Stimulated activated naive CD4-positive, alpha-beta T cell treated with Interleukin-2 at 50 U/mL for 16 hours (primary cell): ENCODE measurements around the gene ARAP2.

ENCODE experiments used
- DNase-seq: peaks from one replicate; lab custom pipeline; 2025; lab: John Stamatoyannopoulos, UW

ARAP2 gene

GRCh38 chr4:36180206-36180605 lies 64.1 kb downstream of the ARAP2 start:
- no peak for DNase-seq

GRCh38 chr4:36178484-36178883 lies 65.8 kb downstream of the ARAP2 start:
- no peak for DNase-seq

- no peak for DNase-seq
Observed at GRCh38 chr4:36177946-36178345, 66.4 kb downstream of the ARAP2 start.

- no peak for DNase-seq
Observed at GRCh38 chr4:36174570-36174969, 69.7 kb downstream of the ARAP2 start.

GRCh38 chr4:36173905-36174304 lies 70.4 kb downstream of the ARAP2 start:
- DNase-seq: no peak

- DNase-seq: no peak
Observed at GRCh38 chr4:36172656-36173055, 71.7 kb downstream of the ARAP2 start.

- DNase-seq: no peak
Observed at GRCh38 chr4:36168127-36168878, 76.0 kb downstream of the ARAP2 start.

- DNase-seq: no peak
Observed at GRCh38 chr4:36165631-36166005, 78.7 kb downstream of the ARAP2 start.

GRCh38 chr4:36164900-36165630 lies 79.2 kb downstream of the ARAP2 start:
- no peak for DNase-seq

GRCh38 chr4:36163198-36163597 lies 81.1 kb downstream of the ARAP2 start:
- DNase-seq: no peak

- DNase-seq: no peak
Observed at GRCh38 chr4:36159208-36159607, 85.1 kb downstream of the ARAP2 start.

GRCh38 chr4:36152735-36153134 lies 91.6 kb downstream of the ARAP2 start:
- DNase-seq: no peak

GRCh38 chr4:36142504-36142903 lies 101.8 kb downstream of the ARAP2 start:
- DNase-seq: no peak

- no peak for DNase-seq
Observed at GRCh38 chr4:36141186-36141585, 103.1 kb downstream of the ARAP2 start.

GRCh38 chr4:36140421-36140820 lies 103.9 kb downstream of the ARAP2 start:
- DNase-seq: no peak

- no peak for DNase-seq
Observed at GRCh38 chr4:36138220-36138619, 106.1 kb downstream of the ARAP2 start.

- no peak for DNase-seq
Observed at GRCh38 chr4:36137336-36137735, 107.0 kb downstream of the ARAP2 start.

GRCh38 chr4:36133658-36134057 lies 110.7 kb downstream of the ARAP2 start:
- DNase-seq: no peak

- DNase-seq: no peak
Observed at GRCh38 chr4:36133086-36133485, 111.2 kb downstream of the ARAP2 start.

GRCh38 chr4:36130641-36131040 lies 113.7 kb downstream of the ARAP2 start:
- no peak for DNase-seq

GRCh38 chr4:36128689-36129088 lies 115.6 kb downstream of the ARAP2 start:
- no peak for DNase-seq

- no peak for DNase-seq
Observed at GRCh38 chr4:36123906-36124305, 120.4 kb downstream of the ARAP2 start.

GRCh38 chr4:36115312-36115711 lies 129.0 kb downstream of the ARAP2 start:
- no peak for DNase-seq

- DNase-seq: no peak
Observed at GRCh38 chr4:36111172-36111571, 133.1 kb downstream of the ARAP2 start.
